ENCODE results near the gene OR5M10. TPM values are rescaled to one million over a fixed set of nuclear protein-coding genes. Genes with fewer than 3 reads are reported as not detected.

Gene OR5M10
- total RNA-seq, 4 donors from 2014 or later, result not detected

DNA sequence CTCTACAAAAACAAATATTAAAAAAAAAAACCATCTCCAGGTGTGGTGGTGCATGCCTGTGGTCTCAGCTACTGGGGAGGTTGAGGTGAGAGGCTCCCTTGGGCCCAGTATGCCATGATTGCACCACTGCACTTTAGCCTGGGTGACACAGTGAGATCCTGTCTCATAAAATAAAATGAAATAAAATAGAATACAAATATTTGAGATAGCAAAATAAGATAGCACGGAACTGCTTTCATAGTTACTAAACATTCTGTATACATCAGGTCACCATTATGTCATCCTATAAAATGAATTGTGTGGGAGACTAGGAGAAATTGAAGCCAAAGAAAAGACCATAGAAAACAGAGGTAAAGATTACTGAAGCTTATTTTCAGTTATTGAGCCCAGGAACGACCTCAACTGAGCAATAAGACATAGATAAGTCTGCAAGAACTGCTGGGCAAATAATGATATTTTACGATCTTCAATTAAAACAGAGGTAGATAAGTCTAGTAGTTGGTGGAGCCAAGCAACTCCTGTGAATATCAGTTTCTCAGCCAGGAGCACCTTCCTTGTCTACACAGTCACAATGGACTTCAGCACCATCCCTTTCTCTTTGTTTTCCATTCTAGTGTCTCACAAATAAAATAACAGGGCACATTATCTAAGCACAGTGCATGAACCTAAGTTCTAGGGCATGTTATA, 44.3 kb downstream of the OR5M10 start:
- H3K27me3 ChIP-seq, result no peaks in the 10 kb centered on the region
- H3K4me3 ChIP-seq, result no peak overlapping the region
- in situ Hi-C loops (cut with MboI; ENCODE audit: low sequenced_read_pairs in 4 of 4), result no loop called here
- no peaks in the 10 kb centered on the region for H3K9me3 ChIP-seq
- intact Hi-C loops (cut with DNase I; ENCODE audit: low total_unique reads), result no loop called here
- TF ChIP-seq, protein P1, sequence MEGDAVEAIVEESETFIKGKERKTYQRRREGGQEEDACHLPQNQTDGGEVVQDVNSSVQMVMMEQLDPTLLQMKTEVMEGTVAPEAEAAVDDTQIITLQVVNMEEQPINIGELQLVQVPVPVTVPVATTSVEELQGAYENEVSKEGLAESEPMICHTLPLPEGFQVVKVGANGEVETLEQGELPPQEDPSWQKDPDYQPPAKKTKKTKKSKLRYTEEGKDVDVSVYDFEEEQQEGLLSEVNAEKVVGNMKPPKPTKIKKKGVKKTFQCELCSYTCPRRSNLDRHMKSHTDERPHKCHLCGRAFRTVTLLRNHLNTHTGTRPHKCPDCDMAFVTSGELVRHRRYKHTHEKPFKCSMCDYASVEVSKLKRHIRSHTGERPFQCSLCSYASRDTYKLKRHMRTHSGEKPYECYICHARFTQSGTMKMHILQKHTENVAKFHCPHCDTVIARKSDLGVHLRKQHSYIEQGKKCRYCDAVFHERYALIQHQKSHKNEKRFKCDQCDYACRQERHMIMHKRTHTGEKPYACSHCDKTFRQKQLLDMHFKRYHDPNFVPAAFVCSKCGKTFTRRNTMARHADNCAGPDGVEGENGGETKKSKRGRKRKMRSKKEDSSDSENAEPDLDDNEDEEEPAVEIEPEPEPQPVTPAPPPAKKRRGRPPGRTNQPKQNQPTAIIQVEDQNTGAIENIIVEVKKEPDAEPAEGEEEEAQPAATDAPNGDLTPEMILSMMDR (IDR thresholded peaks at IDR 0.05 in 4 of 5, conservative IDR thresholded peaks at IDR 0.05 in 1 of 5), result no peak
- TF ChIP-seq POLR2A (IDR thresholded peaks at IDR 0.05), result no peak
- DNase-seq (no peak), ATAC-seq (no peak)
- no peak overlapping the region for H3K27ac ChIP-seq
- no peaks in the 10 kb centered on the region for H3K4me1 ChIP-seq
- no peaks in the 10 kb centered on the region for H3K36me3 ChIP-seq

DNA sequence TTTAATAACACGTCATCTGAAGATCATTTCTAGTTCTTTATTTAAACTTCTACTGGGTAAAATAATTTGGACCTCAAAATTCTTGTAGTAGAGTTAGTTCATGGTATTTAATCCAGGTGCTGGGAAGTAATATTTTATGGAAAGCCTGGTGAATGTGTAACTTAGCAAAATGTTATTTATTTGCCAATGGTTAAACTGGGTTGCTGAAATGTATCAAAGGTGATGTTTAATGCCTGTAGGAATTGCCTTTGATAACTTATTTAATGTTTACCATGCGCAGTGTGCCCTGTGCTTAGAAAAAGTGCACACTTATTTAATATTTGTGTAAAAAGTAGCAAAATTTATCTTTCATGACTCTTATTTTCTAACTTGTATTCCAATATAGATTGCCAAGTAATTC, 45.7 kb downstream of the OR5M10 start:
- Histone ChIP-seq H3K4me1 (no peaks in the 10 kb centered on the region), H3K27me3 (no peaks in the 10 kb centered on the region), H3K27ac (no peak overlapping the region), H3K9me3 (no peaks in the 10 kb centered on the region), H3K36me3 (no peaks in the 10 kb centered on the region), H3K4me3 (no peak overlapping the region)
- TF ChIP-seq, protein P1 (IDR thresholded peaks at IDR 0.05 in 4 of 5, conservative IDR thresholded peaks at IDR 0.05 in 1 of 5), result no peak
- no peak for TF ChIP-seq POLR2A (IDR thresholded peaks at IDR 0.05)
- ATAC-seq (no peak), DNase-seq (no peak)
- intact Hi-C loops (cut with DNase I; ENCODE audit: low total_unique reads), result no loop called here
- in situ Hi-C loops (cut with MboI; ENCODE audit: low sequenced_read_pairs in 4 of 4), result no loop called here

Other genes with a start within 250 kb of the OR5M10 start
- not detected for gene OR8K1, start 231.7 kb downstream of the OR5M10 start, total RNA-seq
- not detected for gene OR8J1, start 223.4 kb downstream of the OR5M10 start, total RNA-seq
- gene OR8U1, start 202.1 kb downstream of the OR5M10 start, total RNA-seq, result not detected
- gene OR5AL1, start 165.0 kb downstream of the OR5M10 start, total RNA-seq, result not detected
- gene OR5M3, start 104.4 kb downstream of the OR5M10 start, total RNA-seq, result not detected
- not detected for gene OR5M8, start 86.4 kb downstream of the OR5M10 start, total RNA-seq
- gene OR5M11, start 34.5 kb downstream of the OR5M10 start, total RNA-seq, result not detected
- not detected for gene OR5M1, start 37.2 kb upstream of the OR5M10 start, total RNA-seq
- not detected for gene OR5AP2, start 64.7 kb upstream of the OR5M10 start, total RNA-seq
- gene OR5AR1, start 86.0 kb upstream of the OR5M10 start, total RNA-seq, result not detected
- gene OR9G1, start 121.4 kb upstream of the OR5M10 start, total RNA-seq, result not detected
- not detected for gene OR9G4, start 171.0 kb upstream of the OR5M10 start, total RNA-seq

All from gastrocnemius medialis (tissue), 4 donors.